GM19467 (cell line): ENCODE data around the gene MNDA.
"Not testable (repeated sequence)": the region's sequence is repeated elsewhere in the genome, so short reads cannot be mapped to it uniquely, and the experiment has no call there.

Experiments
- ATAC-seq: cut with Tn5 transposase; IDR thresholded peaks from one replicate; pipeline ENCODE4 v1.9.1; 2021; ENCODE audit warnings: mild to moderate bottlenecking, moderate library complexity; ENCODE audit not compliant: unreplicated experiment

Gene MNDA

DNA sequence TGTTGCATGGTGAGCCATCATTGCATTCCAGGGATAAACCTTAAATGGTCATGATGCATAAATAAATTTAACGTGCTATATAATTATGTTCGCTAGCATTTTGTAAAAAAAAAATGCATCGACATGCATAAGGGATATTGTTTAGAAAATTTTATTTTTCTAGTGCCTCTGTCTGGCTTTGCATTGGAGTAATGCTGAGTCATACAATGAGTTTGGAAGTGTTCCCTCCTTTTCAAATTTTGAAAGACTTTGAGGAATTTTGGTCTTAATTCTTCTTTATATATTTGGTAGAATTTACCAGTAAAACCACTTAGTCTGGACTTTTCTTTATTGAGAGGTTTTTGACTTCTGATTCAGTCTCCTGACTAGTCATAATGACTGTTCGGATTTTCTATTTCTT, 4.9 kb downstream of the MNDA start:
- ATAC-seq = no peak

DNA sequence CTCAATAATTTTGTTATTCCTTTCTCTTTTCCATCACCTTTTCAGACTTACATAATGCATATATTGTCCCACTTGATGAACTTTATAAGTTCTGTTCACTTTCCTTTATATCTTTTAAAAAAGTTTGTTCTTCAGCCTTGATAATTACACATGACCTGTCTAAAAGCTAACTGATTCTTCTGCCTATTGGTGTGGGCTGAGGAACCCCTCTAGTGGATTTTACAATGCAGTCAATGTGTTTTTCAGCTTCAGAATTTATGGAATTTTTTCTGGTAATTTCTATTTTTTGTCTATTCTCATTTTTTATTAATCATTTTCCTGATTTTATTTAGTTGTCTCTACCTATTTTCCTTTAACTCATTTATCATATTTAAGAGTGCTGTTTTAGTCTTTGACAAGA, 7.5 kb downstream of the MNDA start:
- ATAC-seq = no peak

DNA sequence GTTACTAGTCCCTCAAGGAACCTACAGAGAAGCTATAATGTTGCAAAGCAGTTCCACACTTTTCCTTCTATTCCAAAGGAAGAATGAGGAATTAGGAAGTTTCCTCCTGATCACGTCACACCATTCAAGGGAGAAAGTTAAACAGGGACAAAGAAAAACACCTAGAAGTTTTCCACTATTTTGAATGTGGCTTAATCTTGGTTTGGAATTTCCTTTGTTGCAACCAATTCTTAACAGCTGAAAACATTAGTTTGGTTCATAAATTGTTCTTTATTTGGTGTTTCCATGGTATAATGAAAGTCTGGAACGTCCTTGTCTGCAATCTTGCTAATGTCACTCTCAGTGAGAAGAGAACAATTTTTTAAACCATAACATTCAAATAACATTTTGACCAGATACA, 8.4 kb downstream of the MNDA start:
- ATAC-seq = no peak

DNA sequence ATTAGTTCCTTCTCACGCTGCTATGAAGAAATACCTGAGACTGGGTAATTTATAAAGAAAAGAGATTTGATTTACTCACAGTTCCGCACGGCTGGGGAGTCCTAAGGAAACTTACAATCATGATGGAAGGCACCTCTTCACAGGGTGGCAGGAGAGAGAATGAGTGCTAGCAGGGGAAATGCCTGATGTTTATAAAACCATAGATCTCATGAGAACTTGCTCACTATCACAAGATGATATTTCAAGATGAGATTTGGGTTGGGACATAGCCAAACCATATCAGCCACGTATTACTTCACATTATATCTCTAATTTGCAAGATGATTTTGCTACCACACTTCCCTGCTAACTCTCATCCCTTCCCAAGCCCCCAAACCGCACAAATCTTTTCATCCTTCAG, 9.1 kb downstream of the MNDA start:
- ATAC-seq = no peak

DNA sequence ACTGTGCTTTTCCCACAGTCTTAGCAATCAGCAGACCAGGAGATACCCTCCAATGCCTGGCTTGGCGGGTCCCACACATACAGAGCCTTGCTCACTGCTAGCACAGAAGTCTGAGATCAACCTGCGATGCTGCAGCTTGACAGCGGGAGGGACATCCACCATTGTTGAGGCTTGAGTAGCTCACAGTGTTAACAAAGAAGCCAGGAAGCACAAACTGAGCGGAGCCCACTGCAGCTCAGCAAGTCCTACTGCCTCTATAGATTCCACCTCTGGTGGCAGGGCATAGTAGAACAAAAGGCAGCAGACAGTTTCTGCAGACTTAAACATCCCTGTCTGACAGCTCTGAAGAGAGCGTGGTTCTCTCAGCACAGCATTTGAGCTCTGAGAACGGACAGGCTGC, 33.4 kb downstream of the MNDA start:
- no peak for ATAC-seq

DNA sequence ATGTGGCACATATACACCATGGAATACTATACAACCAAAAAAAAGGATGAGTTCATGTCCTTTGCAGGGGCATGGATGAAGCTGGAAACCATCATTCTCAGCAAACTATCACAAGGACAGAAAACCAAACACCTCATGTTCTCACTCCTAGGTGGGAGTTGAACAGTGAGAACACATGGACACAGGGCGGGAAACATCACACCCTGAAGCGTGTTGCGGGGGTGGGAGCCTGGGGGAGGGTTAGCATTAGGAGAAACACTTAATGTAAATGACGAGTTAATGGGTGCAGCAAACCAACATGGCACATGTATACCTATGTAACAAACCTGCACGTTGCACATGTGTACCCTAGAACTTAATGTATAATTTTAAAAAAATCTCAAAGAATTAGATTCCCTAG, 39.3 kb downstream of the MNDA start:
- ATAC-seq = not testable (repeated sequence)

DNA sequence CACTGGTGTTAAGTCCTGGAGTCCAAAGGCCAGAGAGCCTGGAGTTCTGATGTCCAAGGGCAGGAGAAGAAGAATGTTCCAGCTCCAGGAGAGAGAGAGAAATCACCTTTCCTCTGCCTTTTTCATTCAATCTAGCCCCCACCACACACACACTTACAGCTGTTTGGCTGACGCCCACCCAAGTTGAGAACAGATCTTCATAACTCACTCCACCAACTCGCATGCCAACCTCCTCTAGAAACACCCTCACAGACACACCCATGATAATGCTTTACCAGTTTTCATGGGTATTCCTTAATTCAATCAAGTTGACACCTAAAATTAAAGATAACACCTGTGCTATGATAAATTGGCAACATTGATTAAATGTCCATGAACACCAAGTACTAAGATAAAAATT, 42.0 kb downstream of the MNDA start:
- no peak for ATAC-seq

DNA sequence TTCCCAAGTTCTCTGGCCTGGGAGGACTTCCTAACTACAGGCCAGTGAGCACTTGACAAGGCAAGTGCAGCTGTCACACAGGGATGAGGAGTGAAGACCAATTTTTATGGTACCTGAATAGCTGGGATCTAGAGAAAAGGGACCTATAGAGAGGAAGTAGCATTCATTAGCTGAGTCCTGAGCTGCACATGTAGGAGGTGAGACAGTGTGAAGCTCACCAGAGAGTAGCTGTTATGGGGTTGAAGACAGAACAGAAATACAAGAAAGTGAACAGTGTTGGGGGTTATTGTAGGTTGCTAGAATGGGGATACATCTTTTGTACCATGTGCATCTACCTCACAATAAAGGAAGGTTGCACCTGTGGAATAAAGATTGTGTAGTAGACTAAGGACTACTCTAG, 62.5 kb downstream of the MNDA start:
- ATAC-seq = no peak

DNA sequence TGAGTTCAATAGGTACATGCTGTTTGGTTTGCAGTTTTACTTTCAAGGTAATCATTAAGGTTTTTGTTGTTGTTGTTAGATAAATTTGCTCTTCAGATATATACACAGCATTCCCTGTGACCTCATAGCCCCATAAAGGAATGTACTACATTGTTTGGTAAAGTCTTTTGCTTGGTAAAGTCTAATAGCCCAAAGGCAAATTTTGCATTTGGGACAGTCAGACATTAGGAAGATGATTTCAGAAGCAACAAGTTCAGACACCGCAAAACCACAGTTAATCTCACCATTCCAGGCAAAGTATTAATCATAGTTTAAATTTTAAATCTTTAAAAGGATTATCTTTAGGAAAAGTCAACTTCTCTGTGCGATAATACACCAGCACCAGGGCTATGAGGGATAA, 67.6 kb downstream of the MNDA start:
- ATAC-seq = no peak
